MM.1S (cell line): ENCODE data around the gene RNF32.

Experiments used
- DNase-seq: peaks from one replicate; pipeline ENCODE4 v3.0.0-alpha.2; 2015
- H2AFZ ChIP-seq: fragments of 300-600 bp; sonication (generic); 2 replicates; pipeline ENCODE4 v1.6.0; 2016; ENCODE audit warnings: antibody characterized with exemption, low read length
- H3F3A ChIP-seq: fragments of 300-600 bp; sonication (generic); 2 replicates; pipeline ENCODE4 v1.6.1; 2016; ENCODE audit warnings: mild to moderate bottlenecking, antibody characterized with exemption, low read length, moderate library complexity, mixed read lengths; ENCODE audit not compliant: insufficient read depth
- H3K27ac ChIP-seq: fragments of 300-600 bp; sonication (generic); 2 replicates; pipeline ENCODE4 v1.5.1; 2016; ENCODE audit warnings: mild to moderate bottlenecking, low read length
- H3K27me3 ChIP-seq: fragments of 300-600 bp; sonication (generic); replicated peaks from 2 replicates; pipeline ENCODE4 v1.6.0; 2016; ENCODE audit warnings: low read length; ENCODE audit not compliant: insufficient read depth
- H3K36me3 ChIP-seq: fragments of 300-600 bp; sonication (generic); replicated peaks from 2 replicates; pipeline ENCODE4 v1.6.1; 2016; ENCODE audit warnings: mild to moderate bottlenecking, low read length, mixed read lengths; ENCODE audit not compliant: insufficient read depth
- H3K4me1 ChIP-seq: fragments of 300-600 bp; sonication (generic); 2 replicates; pipeline ENCODE4 v1.6.1; 2016; ENCODE audit warnings: low read length, mixed read lengths
- H3K4me2 ChIP-seq: fragments of 300-600 bp; sonication (generic); 2 replicates; pipeline ENCODE4 v1.6.0; 2016; ENCODE audit warnings: low read depth, low read length
- H3K4me3 ChIP-seq: fragments of 300-600 bp; sonication (generic); 2 replicates; pipeline ENCODE4 v1.5.1; 2016; ENCODE audit warnings: low read length, mixed read lengths
- H3K79me2 ChIP-seq: fragments of 300-600 bp; sonication (generic); 2 replicates; pipeline ENCODE4 v1.6.1; 2016; ENCODE audit warnings: mixed run types, low read length, mixed read lengths
- H3K9ac ChIP-seq: fragments of 300-600 bp; sonication (generic); 2 replicates; pipeline ENCODE4 v1.6.1; 2016; ENCODE audit warnings: low read length, mixed read lengths
- H3K9me2 ChIP-seq: fragments of 300-600 bp; sonication (generic); replicated peaks from 2 replicates; pipeline ENCODE4 v1.6.1; 2016; ENCODE audit warnings: mild to moderate bottlenecking, low read length, mixed read lengths; ENCODE audit not compliant: insufficient read depth
- H3K9me3 ChIP-seq: fragments of 300-600 bp; sonication (generic); replicated peaks from 2 replicates; pipeline ENCODE4 v1.6.1; 2016; ENCODE audit warnings: mild to moderate bottlenecking, low read length, mixed read lengths; ENCODE audit not compliant: insufficient read depth
- H4K20me1 ChIP-seq: fragments of 300-600 bp; sonication (generic); 2 replicates; pipeline ENCODE4 v1.6.1; 2016; ENCODE audit warnings: mild to moderate bottlenecking, low read length, moderate library complexity, mixed read lengths; ENCODE audit not compliant: insufficient read depth
- CTCF ChIP-seq: fragments of 300-600 bp; sonication (generic); IDR thresholded peaks from 2 replicates; pipeline ENCODE4 v1.5.1; 2016; ENCODE audit warnings: antibody characterized with exemption, low read length, mixed read lengths
- EZH2 ChIP-seq: fragments of 300-600 bp; sonication (generic); optimal IDR thresholded peaks from 2 replicates; pipeline ENCODE3; 2017; ENCODE audit warnings: low read depth, mild to moderate bottlenecking, antibody characterized with exemption, low read length, mixed read lengths
- EZH2phosphoT487 ChIP-seq: fragments of 300-600 bp; sonication (generic); IDR thresholded peaks from 2 replicates; pipeline ENCODE4 v1.6.1; 2018; ENCODE audit warnings: antibody characterized with exemption, low read length

The RNF32 gene

GRCh38 chr7:156610601-156611000, 30.0 kb upstream of the RNF32 start:
- H3K27me3 ChIP-seq: 0 out of 2 replicates have a peak, but pooled peaks cover 4% of the 10 kb centered on the region

DNA sequence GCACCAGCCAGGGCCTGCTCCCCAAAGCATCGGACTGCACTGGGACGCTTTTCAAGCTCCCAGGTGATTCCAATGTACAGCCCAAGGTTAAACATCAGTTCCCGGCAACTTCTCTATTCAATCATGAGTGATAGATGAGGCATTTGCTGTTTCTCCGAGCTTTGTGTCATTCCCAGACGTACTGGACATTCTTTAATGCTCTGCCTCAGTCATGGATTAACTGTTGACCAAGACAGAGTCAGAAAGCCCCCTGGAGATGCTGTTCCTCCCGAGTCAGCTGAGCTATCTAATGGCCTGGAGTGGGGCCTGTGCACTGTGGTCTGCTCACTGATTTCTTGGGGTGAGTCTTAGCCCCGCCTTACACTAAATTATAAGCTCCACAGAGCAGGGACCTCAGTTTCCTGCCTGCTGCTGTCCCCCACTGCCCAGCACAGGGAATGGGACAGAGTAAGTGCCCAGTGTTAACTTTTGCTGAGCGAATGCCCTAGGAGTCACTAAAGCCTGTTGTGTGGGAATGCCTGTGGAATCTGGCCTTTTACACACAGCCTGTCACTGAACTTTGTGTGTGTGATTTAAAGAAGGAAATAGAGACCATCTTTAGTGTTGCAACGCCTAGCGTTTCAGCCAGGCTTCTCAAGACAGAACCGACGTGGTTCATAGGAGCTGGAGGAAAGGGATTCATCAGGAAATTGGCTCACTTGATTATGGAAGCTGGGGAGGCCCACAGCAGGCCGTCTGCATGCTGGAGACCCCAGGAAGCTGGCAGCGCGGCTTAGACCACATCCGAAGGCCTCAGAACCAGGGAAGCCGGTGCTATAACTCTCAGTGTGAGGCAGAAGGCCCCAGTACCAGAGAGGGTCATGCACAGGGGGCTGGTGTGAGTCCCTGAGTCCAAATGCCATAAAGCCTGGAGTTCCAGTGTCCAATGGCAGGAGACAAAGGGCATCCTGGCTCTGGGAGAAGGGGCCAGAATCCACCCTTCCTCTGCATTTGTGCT, 29.3 kb upstream of the RNF32 start:
- H3K79me2 ChIP-seq: no peaks in the 10 kb centered on the region
- 0 out of 2 replicates have a peak, but pooled peaks cover 4% of the 10 kb centered on the region for H3K27me3 ChIP-seq
- H3K9me2 ChIP-seq: no peaks in the 10 kb centered on the region
- H2AFZ ChIP-seq: no peak overlapping the region
- H4K20me1 ChIP-seq: no peaks in the 10 kb centered on the region
- TF ChIP-seq CTCF (no peak), EZH2 (no peak), EZH2phosphoT487 (no peak)
- no peaks in the 10 kb centered on the region for H3F3A ChIP-seq
- H3K4me3 ChIP-seq: no peak overlapping the region
- no peaks in the 10 kb centered on the region for H3K4me1 ChIP-seq
- H3K27ac ChIP-seq: no peak overlapping the region
- no peaks in the 10 kb centered on the region for H3K36me3 ChIP-seq
- no peaks in the 10 kb centered on the region for H3K9me3 ChIP-seq
- H3K9ac ChIP-seq: no peak overlapping the region
- H3K4me2 ChIP-seq: no peak overlapping the region
- no peak for DNase-seq

More at GRCh38 chr7:156610601-156611000, 30.0 kb upstream of the RNF32 start:
- Histone ChIP-seq H3K4me2 (no peak overlapping the region), H2AFZ (no peak overlapping the region), H3K36me3 (no peaks in the 10 kb centered on the region), H3K79me2 (no peaks in the 10 kb centered on the region), H4K20me1 (no peaks in the 10 kb centered on the region), H3K4me1 (no peaks in the 10 kb centered on the region), H3K9me2 (no peaks in the 10 kb centered on the region), H3K27ac (no peak overlapping the region), H3K9ac (no peak overlapping the region), H3F3A (no peaks in the 10 kb centered on the region), H3K4me3 (no peak overlapping the region), H3K9me3 (no peaks in the 10 kb centered on the region)
- DNase-seq: no peak
- TF ChIP-seq EZH2phosphoT487: no peak
- no peak for TF ChIP-seq EZH2
- no peak for TF ChIP-seq CTCF

- Histone ChIP-seq H3K27ac (no peak overlapping the region), H3F3A (no peaks in the 10 kb centered on the region), H4K20me1 (no peaks in the 10 kb centered on the region), H3K9me2 (no peaks in the 10 kb centered on the region), H3K4me2 (no peak overlapping the region), H3K9me3 (no peaks in the 10 kb centered on the region), H3K36me3 (no peaks in the 10 kb centered on the region), H2AFZ (no peak overlapping the region), H3K27me3 (0 out of 2 replicates have a peak, but pooled peaks cover 4% of the 10 kb centered on the region), H3K4me3 (no peak overlapping the region), H3K79me2 (no peaks in the 10 kb centered on the region), H3K9ac (no peak overlapping the region), H3K4me1 (no peaks in the 10 kb centered on the region)
- peak; percentile 60 for DNase-seq
- no peak for TF ChIP-seq CTCF
- no peak for TF ChIP-seq EZH2phosphoT487
Observed at GRCh38 chr7:156612930-156613329, 27.6 kb upstream of the RNF32 start.
